Hepatocyte (in vitro differentiated cells): ENCODE measurements around the gene XPO1. TPM values are rescaled to one million over a fixed set of nuclear protein-coding genes. Genes with fewer than 3 reads are reported as not detected.
"Not testable (repeated sequence)": the region's sequence is repeated elsewhere in the genome, so short reads cannot be mapped to it uniquely, and the experiment has no call there.

Source experiments
- DNase-seq: peaks from one replicate; pipeline ENCODE4 v3.0.0-alpha.2; 2016; ENCODE audit warnings: low spot score
- H2AFZ ChIP-seq: fragments of 200-600 bp; sonication (generic); 2 replicates; pipeline ENCODE4 v1.6.0; 2016; ENCODE audit warnings: antibody characterized with exemption, mild to moderate bottlenecking
- H3K27ac ChIP-seq: fragments of 200-600 bp; sonication (generic); 2 replicates; pipeline ENCODE4 v1.5.1; 2016; ENCODE audit warnings: mild to moderate bottlenecking
- H3K27me3 ChIP-seq: fragments of 200-600 bp; sonication (generic); 2 replicates; pipeline ENCODE4 v1.6.1; 2016
- H3K36me3 ChIP-seq: fragments of 200-600 bp; sonication (generic); replicated peaks from 2 replicates; pipeline ENCODE4 v1.5.1; 2016; ENCODE audit warnings: low read depth; ENCODE audit not compliant: insufficient read depth
- H3K4me1 ChIP-seq: fragments of 200-600 bp; sonication (generic); 2 replicates; pipeline ENCODE4 v1.5.1; 2016; ENCODE audit warnings: mild to moderate bottlenecking, moderate library complexity; ENCODE audit not compliant: insufficient read depth
- H3K4me2 ChIP-seq: fragments of 200-600 bp; sonication (generic); 2 replicates; pipeline ENCODE4 v1.6.0; 2016
- H3K4me3 ChIP-seq: fragments of 200-600 bp; sonication (generic); 2 replicates; pipeline ENCODE4 v1.5.1; 2016; ENCODE audit warnings: mild to moderate bottlenecking
- H3K79me2 ChIP-seq: fragments of 200-600 bp; sonication (generic); 2 replicates; pipeline ENCODE4 v1.6.0; 2017; ENCODE audit warnings: mild to moderate bottlenecking
- H3K9me2 ChIP-seq: fragments of 200-600 bp; sonication (generic); replicated peaks from 2 replicates; pipeline ENCODE4 v1.6.0; 2017; ENCODE audit warnings: mild to moderate bottlenecking; ENCODE audit not compliant: insufficient read depth
- H3K9me3 ChIP-seq: fragments of 200-600 bp; sonication (generic); 2 replicates; pipeline ENCODE4 v1.5.1; 2016; ENCODE audit warnings: low read depth, mild to moderate bottlenecking
- H4K20me1 ChIP-seq: fragments of 200-600 bp; sonication (generic); 2 replicates; pipeline ENCODE4 v1.6.0; 2016; ENCODE audit warnings: mild to moderate bottlenecking; ENCODE audit not compliant: insufficient read depth, poor library complexity, severe bottlenecking
- EZH2 ChIP-seq: fragments of 200-600 bp; sonication (generic); IDR thresholded peaks from 2 replicates; pipeline ENCODE4 v1.6.1; 2016; ENCODE audit warnings: antibody characterized with exemption, mild to moderate bottlenecking, borderline replicate concordance
- EZH2phosphoT487 ChIP-seq: fragments of 200-600 bp; sonication (generic); IDR thresholded peaks from one replicate; pipeline ENCODE4 v1.6.1; 2018; ENCODE audit warnings: antibody characterized with exemption, mild to moderate bottlenecking, low read depth, moderate library complexity; ENCODE audit not compliant: unreplicated experiment, severe bottlenecking
- WGBS: methylation state at CpG from one replicate; pipeline ENCODE4 v1.1.6; 2016; ENCODE audit warnings: low lambda C conversion rate; ENCODE audit errors: missing lambda C conversion rate; 5-methylcytosine and 5-hydroxymethylcytosine counted together
- polyA plus RNA-seq: library from polyadenylated mRNA; unstranded; fragments of >200 nt; fragmentation: Nextera tagmentation; extraction: Ambion mirVana; gene quantifications from 2 replicates; pipeline ENCODE4 v1.2.1, GENCODE V29; 2016
- total RNA-seq: library from RNA; depleted of rRNA; stranded (reverse); fragments of >200 nt; gene quantifications from 2 replicates; pipeline ENCODE4 v1.2.3, GENCODE V29; 2014
- TF ChIP-seq, protein P1 (sequence below): fragments of 200-600 bp; sonication (generic); IDR thresholded peaks from 2 replicates; pipeline ENCODE4 v1.5.1; 2016; ENCODE audit warnings: antibody characterized with exemption, mild to moderate bottlenecking; ENCODE audit not compliant: poor library complexity

Gene XPO1
- total and polyA plus RNA-seq, 2 experiments from 2014 or later, result 44.1 to 151 TPM

DNA sequence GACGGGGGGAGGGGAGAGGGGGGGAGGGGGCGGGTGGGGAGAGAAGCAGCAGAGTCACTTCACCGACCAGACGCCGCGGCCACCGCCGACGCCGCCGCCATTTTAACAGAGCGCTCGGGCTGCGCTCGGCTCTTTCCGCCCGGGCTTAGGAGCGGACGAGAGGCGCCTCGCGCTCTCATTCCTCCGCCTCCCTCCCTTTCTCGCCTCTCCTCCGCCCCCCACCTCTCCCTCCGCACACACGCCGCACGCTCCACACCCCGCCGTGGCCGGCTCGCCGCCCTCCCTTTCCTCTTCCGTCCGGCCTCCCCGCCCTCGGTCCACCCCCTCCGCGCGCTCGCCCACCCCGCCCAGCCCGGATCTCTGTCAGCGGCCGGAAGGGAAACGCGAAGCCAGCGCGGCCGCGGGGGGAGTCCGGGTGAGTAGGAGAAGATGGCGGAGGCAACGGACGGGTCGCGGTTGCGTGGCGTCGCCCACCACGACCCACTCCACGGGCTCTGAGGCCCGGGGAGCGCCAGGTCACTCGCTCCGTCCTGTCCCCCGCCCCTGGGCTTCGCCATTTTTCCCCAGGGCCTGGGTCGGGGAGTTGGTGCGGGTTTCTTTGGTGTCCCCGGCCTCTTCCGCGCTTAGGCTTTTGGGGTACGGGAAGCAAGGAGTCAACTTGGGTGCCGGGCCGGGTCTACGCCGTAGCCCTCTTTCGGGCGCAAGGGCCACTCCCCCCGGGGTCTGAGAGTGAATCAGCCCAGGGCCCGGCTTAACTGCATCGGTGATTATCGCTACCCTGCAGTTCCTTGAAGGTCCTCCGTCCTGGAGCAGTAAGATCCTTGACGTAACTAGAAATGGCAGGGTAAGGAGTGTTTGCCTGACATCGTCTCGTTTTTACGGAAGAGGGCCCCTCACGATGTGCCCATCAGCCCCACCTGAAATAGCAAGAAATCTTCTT lies 66.9 kb downstream of the XPO1 start, which contains the start of gene USP34:
USP34 (minus strand) TSS at position 123 of the 940 bp plus-strand sequence. CDS start 395 bp downstream, outside the sequence.
- DNase-seq, result peak; percentile 97
- Histone ChIP-seq H3K79me2 (peaks cover 60% of the 10 kb centered on the region), H3K4me1 (peaks cover 22% of the 10 kb centered on the region), H3K9me2 (no peaks in the 10 kb centered on the region), H3K27ac (peak within 1 kb of the TSS; percentile 99), H3K27me3 (no peaks in the 10 kb centered on the region), H4K20me1 (peaks cover 34% of the 10 kb centered on the region), H3K36me3 (no peaks in the 10 kb centered on the region), H3K4me2 (peak within 1 kb of the TSS; percentile 89), H3K9me3 (no peaks in the 10 kb centered on the region), H2AFZ (peak within 1 kb of the TSS; percentile 83), H3K4me3 (peak within 1 kb of the TSS; percentile 96)
- TF ChIP-seq, protein P1, sequence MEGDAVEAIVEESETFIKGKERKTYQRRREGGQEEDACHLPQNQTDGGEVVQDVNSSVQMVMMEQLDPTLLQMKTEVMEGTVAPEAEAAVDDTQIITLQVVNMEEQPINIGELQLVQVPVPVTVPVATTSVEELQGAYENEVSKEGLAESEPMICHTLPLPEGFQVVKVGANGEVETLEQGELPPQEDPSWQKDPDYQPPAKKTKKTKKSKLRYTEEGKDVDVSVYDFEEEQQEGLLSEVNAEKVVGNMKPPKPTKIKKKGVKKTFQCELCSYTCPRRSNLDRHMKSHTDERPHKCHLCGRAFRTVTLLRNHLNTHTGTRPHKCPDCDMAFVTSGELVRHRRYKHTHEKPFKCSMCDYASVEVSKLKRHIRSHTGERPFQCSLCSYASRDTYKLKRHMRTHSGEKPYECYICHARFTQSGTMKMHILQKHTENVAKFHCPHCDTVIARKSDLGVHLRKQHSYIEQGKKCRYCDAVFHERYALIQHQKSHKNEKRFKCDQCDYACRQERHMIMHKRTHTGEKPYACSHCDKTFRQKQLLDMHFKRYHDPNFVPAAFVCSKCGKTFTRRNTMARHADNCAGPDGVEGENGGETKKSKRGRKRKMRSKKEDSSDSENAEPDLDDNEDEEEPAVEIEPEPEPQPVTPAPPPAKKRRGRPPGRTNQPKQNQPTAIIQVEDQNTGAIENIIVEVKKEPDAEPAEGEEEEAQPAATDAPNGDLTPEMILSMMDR, result no peak
- 1% methylated on average over 44 of the region's 91 CpGs for WGBS

DNA sequence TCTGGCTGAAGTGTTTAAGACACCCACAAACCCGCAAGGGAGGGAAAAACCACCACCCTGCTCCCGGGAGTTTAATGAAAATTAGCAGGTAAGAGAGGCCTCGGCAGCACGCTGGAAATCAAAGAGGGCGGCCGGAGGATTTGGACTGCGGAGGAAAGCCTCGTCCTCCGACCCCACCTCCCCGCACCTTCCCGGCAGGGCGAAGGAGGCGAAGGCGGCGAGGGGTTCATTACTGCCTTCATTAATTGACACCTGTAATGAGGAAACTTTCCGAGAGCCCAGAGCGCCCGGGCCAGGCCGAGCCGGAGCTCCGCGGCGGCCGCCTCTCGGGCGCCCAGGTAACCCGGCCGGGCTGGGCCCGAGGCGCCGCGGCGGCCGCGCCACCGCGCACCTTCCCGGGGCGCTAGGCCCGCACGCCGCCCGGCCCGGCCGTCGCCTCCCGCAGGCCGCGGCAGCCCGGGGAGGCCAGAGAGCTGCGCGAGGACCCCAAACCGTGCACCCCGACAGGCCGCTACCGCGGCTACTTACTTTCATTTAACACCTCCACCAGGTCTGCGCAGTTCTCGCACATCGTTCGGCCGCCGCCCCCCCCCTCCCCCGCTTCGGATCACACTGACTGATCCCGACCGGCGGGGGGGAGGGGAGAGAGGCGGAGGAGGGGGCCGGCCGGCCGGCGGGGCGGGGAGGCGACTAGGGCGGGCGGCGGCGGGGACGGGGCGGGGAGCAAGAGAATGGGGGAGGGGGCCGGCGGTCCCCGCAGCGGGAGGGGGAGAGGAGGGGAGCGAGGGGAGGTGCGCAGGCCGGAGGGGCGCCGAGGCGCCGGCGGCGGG lies 67.8 kb downstream of the XPO1 start:
- no peaks in the 10 kb centered on the region for H3K9me2 ChIP-seq
- H3K79me2 ChIP-seq, result peaks cover 69% of the 10 kb centered on the region
- H2AFZ ChIP-seq, result peak overlapping the region; percentile 54
- H3K36me3 ChIP-seq, result no peaks in the 10 kb centered on the region
- TF ChIP-seq EZH2phosphoT487, result no peak
- no peak for TF ChIP-seq EZH2
- TF ChIP-seq, protein P1, result no peak
- H3K4me2 ChIP-seq, result peak overlapping the region; percentile 77
- peaks cover 25% of the 10 kb centered on the region for H3K4me1 ChIP-seq
- DNase-seq, result peak; percentile 95
- H3K9me3 ChIP-seq, result no peaks in the 10 kb centered on the region
- H3K27me3 ChIP-seq, result no peaks in the 10 kb centered on the region
- peak overlapping the region; percentile 96 for H3K4me3 ChIP-seq
- WGBS, result under 1% methylated on average over 48 of the region's 94 CpGs
- H4K20me1 ChIP-seq, result peaks cover 43% of the 10 kb centered on the region
- peak overlapping the region; percentile 99 for H3K27ac ChIP-seq

DNA sequence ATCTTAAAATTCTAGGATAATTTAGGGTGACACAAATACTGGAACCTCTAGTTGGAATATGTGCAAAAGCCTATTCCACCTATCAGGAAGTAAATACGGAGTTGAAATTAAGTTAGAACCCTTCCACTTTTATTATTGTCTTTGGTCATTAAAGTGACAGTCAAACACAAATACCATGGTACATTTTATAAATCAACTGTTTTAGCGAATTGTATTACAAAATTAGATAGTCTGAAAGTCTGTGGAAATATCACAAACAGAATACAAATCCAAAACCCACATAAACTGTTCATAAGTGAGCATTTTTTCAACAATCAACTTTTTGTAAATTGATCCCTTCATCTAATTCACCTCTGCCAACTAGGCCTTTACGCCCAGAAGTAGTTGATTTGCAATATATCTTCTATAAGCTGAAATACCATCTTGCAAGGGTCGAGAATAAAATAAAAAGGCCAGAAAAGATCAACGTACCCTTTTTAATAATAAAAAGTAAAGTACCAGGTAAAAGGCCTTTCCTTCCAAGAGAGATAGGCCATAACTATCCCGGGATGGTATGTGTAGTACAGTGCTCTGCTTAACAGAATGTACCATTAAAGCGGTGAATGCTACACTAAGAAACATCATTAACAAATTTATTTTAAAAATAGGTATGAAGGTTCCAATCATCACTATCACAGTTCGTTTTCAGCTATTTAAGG lies 68.6 kb downstream of the XPO1 start:
- Histone ChIP-seq H2AFZ (peak overlapping the region; percentile 54), H3K27ac (peak overlapping the region; percentile 99), H3K4me2 (peak overlapping the region; percentile 77), H3K36me3 (no peaks in the 10 kb centered on the region), H3K9me3 (no peaks in the 10 kb centered on the region), H3K79me2 (peaks cover 77% of the 10 kb centered on the region), H3K27me3 (no peaks in the 10 kb centered on the region), H3K4me1 (peaks cover 33% of the 10 kb centered on the region), H3K9me2 (no peaks in the 10 kb centered on the region), H4K20me1 (peaks cover 51% of the 10 kb centered on the region), H3K4me3 (peak overlapping the region; percentile 96)
- WGBS, result 6% methylated on average over 8 of the region's 8 CpGs
- TF ChIP-seq EZH2 (no peak), EZH2phosphoT487 (no peak)
- TF ChIP-seq, protein P1, result no peak
- peak; percentile 20 for DNase-seq

DNA sequence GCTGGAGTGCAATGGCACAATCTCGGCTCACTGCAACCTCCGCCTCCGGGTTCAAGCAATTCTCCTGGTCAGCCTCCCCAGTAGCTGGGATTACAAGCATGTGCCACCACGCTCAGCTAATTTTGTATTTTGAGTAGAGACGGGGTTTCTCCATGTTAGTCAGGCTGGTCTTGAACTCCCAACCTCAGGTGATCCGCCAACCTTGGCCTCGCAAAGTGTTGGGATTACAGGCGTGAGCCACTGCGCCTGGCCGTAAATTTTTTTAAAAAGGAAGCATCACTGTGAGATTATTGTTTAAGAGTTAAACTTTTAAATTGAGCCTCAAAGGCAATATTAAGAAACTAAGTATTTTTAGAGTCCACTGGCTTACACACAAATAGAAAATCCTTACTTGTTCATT lies 69.9 kb downstream of the XPO1 start:
- not testable (repeated sequence) for H3K4me3 ChIP-seq, H3K36me3 ChIP-seq, H3K27me3 ChIP-seq, H3K9me3 ChIP-seq, H2AFZ ChIP-seq, H3K9me2 ChIP-seq, DNase-seq
- H4K20me1 ChIP-seq, result peaks cover 63% of the 10 kb centered on the region
- 91% methylated on average over 10 of the region's 10 CpGs for WGBS
- H3K27ac ChIP-seq, result peak overlapping the region; percentile 99
- peaks cover 38% of the 10 kb centered on the region for H3K4me1 ChIP-seq
- H3K79me2 ChIP-seq, result peaks cover 82% of the 10 kb centered on the region
- H3K4me2 ChIP-seq, result peak overlapping the region; percentile 77
